RPMI7951 (cell line): ENCODE results near the gene TBC1D26. TPM values are rescaled to one million over a fixed set of nuclear protein-coding genes. Genes with fewer than 3 reads are reported as not detected.
A peak's percentile ranks its signal among the peaks of the same experiment; 100 is the strongest.
"Not testable (repeated sequence)": the region's sequence is repeated elsewhere in the genome, so short reads cannot be mapped to it uniquely, and the experiment has no call there.

Source experiments
- DNase-seq: peaks from one replicate; pipeline ENCODE4 v3.0.0-alpha.2; 2012; ENCODE audit warnings: low read depth
- total RNA-seq: library from RNA; depleted of rRNA; stranded (reverse); fragments of >200 nt; shearing (Covaris generic); gene quantifications from 2 replicates; pipeline ENCODE4 v1.2.3, GENCODE V29; 2014; rRNA removed

The TBC1D26 gene
- total RNA-seq, 1 experiment from 2014 or later, result not detected

DNA sequence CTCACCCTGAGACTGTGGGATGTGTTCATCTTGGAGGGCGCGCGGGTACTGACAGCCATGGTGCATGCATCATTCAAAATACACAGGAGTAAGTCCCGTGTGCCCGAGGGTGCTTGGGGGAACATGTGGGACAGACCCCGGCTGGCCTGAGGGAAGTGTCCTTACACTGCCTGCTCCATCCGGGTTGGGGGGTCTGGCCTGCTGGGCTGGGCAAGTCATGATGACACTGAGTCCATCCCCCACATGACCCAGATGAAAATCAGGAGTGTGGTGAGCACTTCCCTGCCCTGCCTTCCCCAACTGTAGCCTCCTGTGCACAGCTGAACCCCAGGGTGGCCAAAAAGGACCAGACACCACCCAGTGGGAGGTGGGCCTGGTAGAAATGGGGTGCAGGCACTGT lies 10.8 kb downstream of the TBC1D26 start:
- DNase-seq, result no peak

DNA sequence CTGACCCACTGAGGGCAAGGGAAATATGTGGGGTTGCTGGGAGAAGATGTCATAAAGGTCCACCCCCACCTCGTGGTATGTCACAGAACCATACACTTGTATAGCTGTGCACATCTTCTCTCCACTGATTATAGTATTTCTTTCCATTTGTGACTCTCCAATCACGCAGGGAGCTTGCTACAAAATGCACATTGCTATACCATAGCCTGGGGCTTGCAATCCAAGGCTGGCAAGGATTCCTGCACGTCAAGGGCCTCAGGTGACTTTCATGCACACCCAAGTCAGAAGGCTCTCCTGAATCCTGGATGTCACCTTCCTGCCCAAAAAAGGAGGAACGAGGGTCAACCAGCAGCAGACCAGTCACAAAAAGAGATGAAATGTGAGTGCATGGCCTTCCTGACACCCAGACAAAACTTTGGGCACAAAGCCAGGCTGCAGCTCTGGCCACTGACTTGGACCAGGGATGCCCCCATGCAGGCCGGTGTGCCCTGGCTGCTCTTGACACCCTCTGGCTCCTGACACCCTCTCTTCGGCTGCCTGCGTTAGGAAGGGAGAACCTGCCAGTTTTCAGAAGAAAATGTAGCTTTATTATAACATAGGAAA lies 12.1 kb downstream of the TBC1D26 start:
- DNase-seq, result no peak

DNA sequence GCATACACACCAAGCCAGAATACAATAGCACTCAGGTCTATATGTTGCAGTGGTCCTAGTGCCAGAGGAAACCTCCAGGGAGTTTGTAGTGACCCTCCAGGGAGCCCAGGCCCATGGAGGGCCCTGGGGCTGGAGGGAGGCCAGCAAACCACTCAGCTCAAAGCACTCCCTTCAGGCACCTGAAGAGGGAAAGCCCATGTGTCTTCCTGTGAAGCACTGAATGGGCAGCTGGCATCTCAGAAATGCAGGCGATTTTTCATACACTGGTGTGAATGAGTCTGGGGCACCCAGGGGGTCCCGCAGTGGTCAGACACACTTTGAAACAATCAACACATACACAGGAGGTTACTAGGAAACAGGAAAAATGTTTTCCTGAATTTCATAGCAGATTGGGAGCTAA lies 12.8 kb downstream of the TBC1D26 start:
- DNase-seq, result no peak

- not testable (repeated sequence) for DNase-seq
Measured at GRCh38 chr17:15749403-15749802, 17.3 kb downstream of the TBC1D26 start.

GRCh38 chr17:15768865-15769533 lies 36.9 kb downstream of the TBC1D26 start:
- not testable (repeated sequence) for DNase-seq

DNA sequence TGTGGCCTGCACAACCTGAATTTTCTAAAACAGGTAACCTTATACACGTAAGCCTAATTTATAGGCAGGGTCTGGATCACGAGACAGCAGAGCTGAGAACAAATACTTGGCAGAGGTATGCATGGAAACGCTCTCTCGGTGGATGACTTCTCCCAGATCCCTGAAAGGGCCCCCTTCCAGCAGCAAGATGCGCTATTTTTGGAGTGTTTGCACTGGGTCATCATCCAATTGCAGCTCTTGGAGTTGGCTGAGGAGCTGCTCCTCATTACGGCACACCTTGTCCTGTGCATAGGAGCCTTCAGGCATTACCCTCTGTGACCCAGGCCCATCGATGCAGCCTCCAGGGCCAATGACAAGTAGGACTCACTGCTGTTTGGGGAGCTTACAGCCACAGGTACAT lies 38.6 kb downstream of the TBC1D26 start:
- DNase-seq, result not testable (repeated sequence)

DNA sequence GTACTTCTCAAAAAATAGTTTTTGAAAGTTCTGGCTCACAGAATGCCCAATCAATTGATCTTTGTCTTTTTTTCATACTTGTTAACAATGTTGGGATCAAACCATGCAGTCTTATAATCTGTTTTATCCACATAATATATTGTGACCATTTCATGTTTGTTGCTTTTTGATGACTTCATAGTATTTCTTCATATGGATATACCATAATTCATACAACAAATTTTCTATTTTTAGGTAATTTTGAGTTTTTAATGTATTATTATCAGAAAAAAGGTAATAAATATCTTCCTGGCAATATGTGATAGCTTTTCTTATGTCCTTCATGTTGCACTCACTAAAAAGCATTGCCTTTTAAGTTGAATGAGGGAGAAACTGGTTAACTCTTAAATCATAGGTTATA lies 44.8 kb downstream of the TBC1D26 start:
- no peak for DNase-seq

- no peak for DNase-seq
Measured at GRCh38 chr17:15777297-15777696, 45.2 kb downstream of the TBC1D26 start.

DNA sequence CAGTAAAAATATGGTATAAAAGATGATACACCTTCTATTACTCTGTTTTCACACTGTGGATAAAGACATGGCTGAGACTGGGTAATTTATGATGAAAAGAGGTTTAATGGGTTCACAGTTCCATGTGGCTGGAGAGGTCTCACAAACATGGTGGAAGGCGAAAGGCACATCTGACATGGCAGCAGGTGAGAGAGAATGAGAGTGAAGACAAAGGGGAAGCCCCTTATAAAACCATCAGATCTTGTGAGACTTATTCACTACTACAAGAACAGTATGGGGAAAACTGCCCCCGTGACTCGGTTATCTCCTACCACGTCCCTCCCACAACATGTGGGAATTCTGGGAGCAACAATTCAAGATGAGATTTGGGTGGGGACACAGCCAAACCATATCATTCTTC lies 45.6 kb downstream of the TBC1D26 start:
- no peak for DNase-seq

GRCh38 chr17:15779119-15779518 lies 47.0 kb downstream of the TBC1D26 start:
- DNase-seq, result no peak

- DNase-seq, result no peak
Measured at GRCh38 chr17:15780188-15780587, 48.1 kb downstream of the TBC1D26 start.

DNA sequence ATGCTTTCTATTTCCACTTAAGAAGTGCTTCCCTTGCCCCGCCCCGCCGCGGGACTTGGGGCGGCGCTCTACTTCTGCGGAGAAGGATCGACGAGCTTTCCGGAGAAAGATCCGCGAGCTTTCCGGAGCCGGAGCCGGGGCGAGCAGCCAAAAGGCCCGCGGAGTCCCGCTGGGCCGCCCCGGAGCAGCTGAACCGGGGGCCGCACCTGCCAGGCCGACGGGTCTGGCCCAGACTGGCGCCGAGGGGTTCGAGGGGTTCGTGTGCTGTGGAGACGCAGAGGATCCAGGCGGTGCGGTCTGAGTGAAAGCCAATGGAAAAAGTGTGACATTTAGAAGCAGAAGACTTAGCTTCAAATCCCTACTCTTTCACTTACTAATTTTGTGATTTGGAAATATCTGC lies 50.8 kb downstream of the TBC1D26 start:
- DNase-seq, result no peak

- no peak for DNase-seq
Measured at GRCh38 chr17:15783461-15783860, 51.4 kb downstream of the TBC1D26 start.

DNA sequence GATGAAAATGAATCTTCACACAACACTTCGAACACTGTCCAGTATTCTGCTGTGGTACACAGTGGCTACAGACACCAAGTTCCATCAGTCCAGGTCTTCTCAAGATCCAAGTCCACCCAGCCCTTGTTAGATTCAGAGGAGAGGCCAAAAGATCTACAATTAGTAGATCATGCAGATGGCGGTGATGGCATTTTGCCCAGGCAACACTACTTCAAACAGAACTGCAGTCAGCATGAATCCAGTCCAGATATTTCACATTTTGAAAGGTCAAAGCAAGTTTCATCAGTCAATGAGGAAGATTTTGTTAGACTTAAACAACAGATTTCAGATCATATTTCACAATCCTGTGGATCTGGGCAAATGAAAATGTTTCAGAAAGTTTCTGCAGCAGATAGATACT lies 52.3 kb downstream of the TBC1D26 start:
- DNase-seq, result peak; percentile 10

- DNase-seq, result not testable (repeated sequence)
Measured at GRCh38 chr17:15787363-15788075, 55.4 kb downstream of the TBC1D26 start.

- DNase-seq, result not testable (repeated sequence)
Measured at GRCh38 chr17:15788365-15788764, 56.3 kb downstream of the TBC1D26 start.

Other genes with a start within 250 kb of the TBC1D26 start
- gene TVP23C, start 168.8 kb upstream of the TBC1D26 start, total RNA-seq, result 7.3 and 9.7 TPM in 2 replicates
- 0.12 and 1.1 TPM in 2 replicates for gene FBXW10B, start 112.6 kb upstream of the TBC1D26 start, total RNA-seq
- gene TRIM16, start 48.0 kb upstream of the TBC1D26 start, total RNA-seq, result 66.2 and 74.4 TPM in 2 replicates
- 23.0 and 26.2 TPM in 2 replicates for gene ZNF286A, start 32.5 kb upstream of the TBC1D26 start, total RNA-seq
- 14.4 and 18.0 TPM in 2 replicates for gene ADORA2B, start 212.8 kb downstream of the TBC1D26 start, total RNA-seq